Suprapubic skin (tissue), 3 donors: ENCODE measurements around the gene ERLIN1.

Source experiments
- CTCF ChIP-seq, 2 donors: fragments of 200-600 bp in 1 of 2; fragments of 450-650 bp in 1 of 2; sonication (generic) in 1 of 2; IDR thresholded peaks; one replicate each; pipeline ENCODE4 v1.5.1; 2016 to 2019; ENCODE audit warnings: antibody characterized with exemption in 2 of 2, mild to moderate bottlenecking in 1 of 2, moderate library complexity in 1 of 2
- POLR2AphosphoS5 ChIP-seq, 3 donors: sonication (generic); formaldehyde crosslinking; IDR thresholded peaks; one replicate each; pipeline ENCODE4 v1.6.1; 2017; ENCODE audit warnings: antibody characterized with exemption in 3 of 3

- TF ChIP-seq CTCF (IDR thresholded peaks at IDR 0.05) (no peak), POLR2AphosphoS5 (IDR thresholded peaks at IDR 0.05) (no peak)
These were observed 13.5 kb downstream of the ERLIN1 start for GRCh38 chr10:100172349-100172748.
